ENCODE data around the gene THSD7B. TPM values are rescaled to one million over a fixed set of nuclear protein-coding genes. Genes with fewer than 3 reads are reported as not detected.

The THSD7B gene
- polyA plus RNA-seq, 1 experiment, result not detected

DNA sequence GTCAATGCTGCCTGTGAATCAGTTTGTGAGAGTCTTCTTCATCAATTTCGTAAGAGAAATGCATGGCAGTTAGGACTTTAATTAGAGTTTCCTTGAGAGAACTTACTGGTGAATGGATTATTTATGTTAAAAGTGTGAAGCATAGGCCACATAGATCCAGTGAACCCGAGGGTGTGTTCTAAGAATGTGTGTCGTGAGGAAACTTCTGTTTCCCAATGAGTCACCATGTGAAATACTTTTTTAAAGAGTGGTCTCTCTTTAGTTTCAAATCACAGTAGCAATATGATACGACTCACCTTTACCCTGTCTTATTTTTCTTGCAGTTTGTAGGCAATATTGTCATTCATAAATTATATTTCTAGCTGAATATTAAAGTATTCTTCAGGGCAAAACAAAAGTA, 18.5 kb downstream of the THSD7B start:
- Histone ChIP-seq H3K9me3 (ENCODE audit: control insufficient read depth, insufficient read depth, low read length) (peaks cover 18% of the 10 kb centered on the region), H3K4me3 (ENCODE audit: low read depth, low read length) (no peak overlapping the region), H3K27me3 (ENCODE audit: control insufficient read depth, insufficient read depth, low read length) (no peaks in the 10 kb centered on the region), H3K27ac (ENCODE audit: low read depth, low read length) (no peak overlapping the region)
- ChIA-PET CTCF (no interaction called here), POLR2A (no interaction called here)
- DNase-seq (ENCODE audit: low read depth, low spot score), result no peak
- TF ChIP-seq, protein P1, sequence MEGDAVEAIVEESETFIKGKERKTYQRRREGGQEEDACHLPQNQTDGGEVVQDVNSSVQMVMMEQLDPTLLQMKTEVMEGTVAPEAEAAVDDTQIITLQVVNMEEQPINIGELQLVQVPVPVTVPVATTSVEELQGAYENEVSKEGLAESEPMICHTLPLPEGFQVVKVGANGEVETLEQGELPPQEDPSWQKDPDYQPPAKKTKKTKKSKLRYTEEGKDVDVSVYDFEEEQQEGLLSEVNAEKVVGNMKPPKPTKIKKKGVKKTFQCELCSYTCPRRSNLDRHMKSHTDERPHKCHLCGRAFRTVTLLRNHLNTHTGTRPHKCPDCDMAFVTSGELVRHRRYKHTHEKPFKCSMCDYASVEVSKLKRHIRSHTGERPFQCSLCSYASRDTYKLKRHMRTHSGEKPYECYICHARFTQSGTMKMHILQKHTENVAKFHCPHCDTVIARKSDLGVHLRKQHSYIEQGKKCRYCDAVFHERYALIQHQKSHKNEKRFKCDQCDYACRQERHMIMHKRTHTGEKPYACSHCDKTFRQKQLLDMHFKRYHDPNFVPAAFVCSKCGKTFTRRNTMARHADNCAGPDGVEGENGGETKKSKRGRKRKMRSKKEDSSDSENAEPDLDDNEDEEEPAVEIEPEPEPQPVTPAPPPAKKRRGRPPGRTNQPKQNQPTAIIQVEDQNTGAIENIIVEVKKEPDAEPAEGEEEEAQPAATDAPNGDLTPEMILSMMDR (IDR thresholded peaks at IDR 0.05; ENCODE audit: low read depth, low read length), result no peak

GRCh38 chr2:136785215-136785614, 19.9 kb downstream of the THSD7B start:
- Histone ChIP-seq H3K27ac (ENCODE audit: low read depth, low read length) (no peak overlapping the region), H3K4me3 (ENCODE audit: low read depth, low read length) (no peak overlapping the region), H3K9me3 (ENCODE audit: control insufficient read depth, insufficient read depth, low read length) (peaks cover 18% of the 10 kb centered on the region), H3K27me3 (ENCODE audit: control insufficient read depth, insufficient read depth, low read length) (no peaks in the 10 kb centered on the region)
- TF ChIP-seq, protein P1 (IDR thresholded peaks at IDR 0.05; ENCODE audit: low read depth, low read length), result no peak
- no peak for DNase-seq (ENCODE audit: low read depth, low spot score)
- ChIA-PET CTCF (no interaction called here), POLR2A (no interaction called here)

- DNase-seq (ENCODE audit: low read depth, low spot score), result no peak
- H3K27me3 ChIP-seq (ENCODE audit: control insufficient read depth, insufficient read depth, low read length), result no peaks in the 10 kb centered on the region
- TF ChIP-seq, protein P1 (IDR thresholded peaks at IDR 0.05; ENCODE audit: low read depth, low read length), result no peak
- ChIA-PET CTCF (no interaction called here), POLR2A (no interaction called here)
- no peak overlapping the region for H3K27ac ChIP-seq (ENCODE audit: low read depth, low read length)
- no peak overlapping the region for H3K4me3 ChIP-seq (ENCODE audit: low read depth, low read length)
- peaks cover 12% of the 10 kb centered on the region for H3K9me3 ChIP-seq (ENCODE audit: control insufficient read depth, insufficient read depth, low read length)
These were observed 22.6 kb downstream of the THSD7B start for GRCh38 chr2:136787970-136788369.

GRCh38 chr2:136796339-136796738, 31.0 kb downstream of the THSD7B start:
- H3K27me3 ChIP-seq (ENCODE audit: control insufficient read depth, insufficient read depth, low read length), result no peaks in the 10 kb centered on the region
- TF ChIP-seq, protein P1 (IDR thresholded peaks at IDR 0.05; ENCODE audit: low read depth, low read length), result no peak
- peaks cover 2% of the 10 kb centered on the region; the same call in 1 of the 2 replicates for H3K9me3 ChIP-seq (ENCODE audit: control insufficient read depth, insufficient read depth, low read length)
- H3K4me3 ChIP-seq (ENCODE audit: low read depth, low read length), result no peak overlapping the region
- DNase-seq (ENCODE audit: low read depth, low spot score), result no peak
- ChIA-PET CTCF (no interaction called here), POLR2A (no interaction called here)
- H3K27ac ChIP-seq (ENCODE audit: low read depth, low read length), result no peak overlapping the region

DNA sequence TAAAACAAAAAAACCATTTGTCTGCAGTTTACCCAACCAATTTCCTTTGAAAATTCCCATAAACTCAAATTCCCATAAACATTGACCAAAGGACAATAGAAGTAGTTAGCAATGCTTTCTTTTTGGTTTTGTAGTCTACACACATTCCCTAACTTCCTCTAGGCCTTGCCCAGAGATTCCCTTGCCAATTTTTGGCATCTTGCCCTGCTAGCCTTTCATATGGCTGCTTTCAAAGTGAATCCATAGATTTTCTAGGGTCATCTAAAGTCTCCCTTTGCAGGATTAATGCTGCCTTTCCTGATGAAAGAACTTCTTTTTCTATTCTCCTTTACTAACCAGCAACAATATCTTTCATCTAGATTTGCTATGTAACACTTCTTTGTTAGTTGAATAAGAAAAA, 33.4 kb downstream of the THSD7B start:
- H3K4me3 ChIP-seq (ENCODE audit: low read depth, low read length), result no peak overlapping the region
- POLR2A ChIA-PET, result no interaction called here
- CTCF ChIA-PET, result no interaction called here
- TF ChIP-seq, protein P1 (IDR thresholded peaks at IDR 0.05; ENCODE audit: low read depth, low read length), result no peak
- H3K27me3 ChIP-seq (ENCODE audit: control insufficient read depth, insufficient read depth, low read length), result no peaks in the 10 kb centered on the region
- DNase-seq (ENCODE audit: low read depth, low spot score), result no peak
- H3K9me3 ChIP-seq (ENCODE audit: control insufficient read depth, insufficient read depth, low read length), result no peaks in the 10 kb centered on the region; the same call in 1 of the 2 replicates
- H3K27ac ChIP-seq (ENCODE audit: low read depth, low read length), result no peak overlapping the region

All from AG04450 (cell line).